Transverse colon (tissue), 4 donors: ENCODE results near the gene NABP2. TPM values are rescaled to one million over a fixed set of nuclear protein-coding genes. Genes with fewer than 3 reads are reported as not detected.

Experiments used
- DNase-seq: peaks from one replicate; pipeline ENCODE4 v3.0.0-alpha.2; 2019
- H3K27ac ChIP-seq, 4 donors: fragments of 200-600 bp; sonication (generic); 2 replicates each; pipeline ENCODE4 v1.5.1; 2016 to 2018; ENCODE audit warnings: inconsistent platforms in 4 of 4
- H3K27me3 ChIP-seq: fragments of 200-600 bp; sonication (generic); 2 replicates; pipeline ENCODE4 v1.5.1; 2017; ENCODE audit warnings: inconsistent platforms
- H3K36me3 ChIP-seq, 4 donors: fragments of 200-600 bp; sonication (generic); 2 replicates each; pipeline ENCODE4 v1.5.1; 2017 to 2019; ENCODE audit warnings: inconsistent platforms in 4 of 4
- H3K4me1 ChIP-seq, 4 donors: fragments of 200-600 bp; sonication (generic); 2 replicates each; pipeline ENCODE4 v1.5.1; 2017 to 2020; ENCODE audit warnings: inconsistent platforms in 4 of 4
- H3K4me3 ChIP-seq, 4 donors: fragments of 200-600 bp; sonication (generic); 1 replicate in 1 of 4; 2 replicates in 3 of 4; pipeline versions ENCODE4 v1.5.1 to v1.6.1; 2017 to 2019; ENCODE audit warnings: inconsistent platforms in 4 of 4
- H3K9me3 ChIP-seq, 2 donors: fragments of 200-600 bp; sonication (generic); 2 replicates each; pipeline ENCODE4 v1.5.1; 2017 to 2019; ENCODE audit warnings: inconsistent platforms in 2 of 2
- CTCF ChIP-seq, 5 experiments: fragments of 200-600 bp in 3 of 5; fragments of 450-650 bp in 2 of 5; sonication (generic) in 3 of 5; IDR thresholded peaks; 1 replicate in 2 of 5; 2 replicates in 3 of 5; pipeline ENCODE4 v1.5.1; 2016 to 2017; ENCODE audit warnings: antibody characterized with exemption in 5 of 5, inconsistent platforms in 3 of 5, mild to moderate bottlenecking in 2 of 5, moderate library complexity in 1 of 5
- EP300 ChIP-seq: sonication (generic); formaldehyde crosslinking; IDR thresholded peaks from one replicate; pipeline ENCODE4 v1.6.1; 2017; ENCODE audit warnings: antibody characterized with exemption, low read depth
- POLR2A ChIP-seq: fragments of 450-650 bp; IDR thresholded peaks from one replicate; pipeline ENCODE4 v1.6.1; 2016; ENCODE audit warnings: antibody characterized with exemption, mild to moderate bottlenecking, moderate library complexity
- POLR2AphosphoS5 ChIP-seq, 3 donors: sonication (generic); formaldehyde crosslinking; IDR thresholded peaks; one replicate each; pipeline ENCODE4 v1.6.1; 2016; ENCODE audit warnings: antibody characterized with exemption in 3 of 3
- WGBS, 2 donors: methylation state at CpG; one replicate each; pipeline ENCODE4 v1.1.5; 2018; ENCODE audit warnings: low coverage in 1 of 2; 5-methylcytosine and 5-hydroxymethylcytosine counted together
- in situ Hi-C, 4 donors: fragments of 200-750 bp; cut with MboI; loops; one replicate each; pipeline versions ENCODE4 v1.15.0 to v1.15.1; 2017; ENCODE audit warnings: low sequenced_read_pairs in 3 of 4, low pct_ligation_motif_present in 1 of 4, low pct_unique_long_range_greater_than_20kb in 1 of 4
- intact Hi-C: fragments of 100-400 bp; cut with DNase I; formaldehyde crosslinking; loops from one replicate; pipeline ENCODE4 v1.15.1; 2023; ENCODE audit warnings: low total_unique reads
- total RNA-seq, 4 donors: library from RNA; depleted of rRNA; stranded (reverse); fragments of >200 nt; gene quantifications; one replicate each; pipeline ENCODE4 v1.1.0, GENCODE V29; 2016

NABP2 gene
- total RNA-seq, 4 donors from 2014 or later, result 4.9 to 26.8 (median 15.5) TPM

DNA sequence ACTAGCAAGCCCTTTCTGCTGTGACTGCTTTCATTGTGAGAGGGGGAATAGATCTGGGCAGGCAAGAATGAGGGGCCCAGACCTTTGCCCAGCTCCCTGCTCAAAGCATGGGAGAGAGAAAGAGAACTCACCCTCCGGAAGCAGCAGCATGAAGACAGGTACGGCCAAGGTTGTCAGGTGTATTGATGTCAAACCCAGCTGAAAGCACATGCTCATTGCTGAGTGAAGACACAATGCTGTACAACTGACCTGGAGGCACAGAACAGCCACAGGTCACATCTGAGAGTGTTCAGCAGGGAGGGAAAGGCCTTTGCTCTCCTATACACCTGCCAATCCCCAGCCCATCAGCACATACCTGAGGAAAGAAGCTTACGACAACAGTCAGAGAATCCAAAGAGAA, 28.5 kb downstream of the NABP2 start:
- in situ Hi-C loops, result no loop called here
- WGBS, 2 donors, result 98% methylated on average over 3 of the region's 3 CpGs; no CpG with 5 or more reads in 1 of the 2 donors
- peaks cover 0 to 73% (median 41%) of the 10 kb centered on the region in 4 donors for H3K36me3 ChIP-seq

GRCh38 chr12:56253091-56253490, 28.9 kb downstream of the NABP2 start:
- Histone ChIP-seq H3K4me1 (peaks cover 11 to 16% (median 15%) of the 10 kb centered on the region in 4 donors), H3K36me3 (peaks cover 0 to 68% (median 38%) of the 10 kb centered on the region in 4 donors), H3K27me3 (no peaks in the 10 kb centered on the region), H3K9me3 (no peaks in the 10 kb centered on the region), H3K27ac (no peak overlapping the region), H3K4me3 (no peak overlapping the region)
- intact Hi-C loops (no loop called here), in situ Hi-C loops (no loop called here)
- DNase-seq, result no peak
- TF ChIP-seq EP300 (no peak), POLR2A (no peak), CTCF (IDR thresholded peaks at IDR 0.05) (no peak), POLR2AphosphoS5 (IDR thresholded peaks at IDR 0.05) (no peak)
- WGBS, 2 donors, result 96% methylated on average over 7 of the region's 11 CpGs; no CpG with 5 or more reads in 1 of the 2 donors

More for the DNA sequence above, 28.5 kb downstream of the NABP2 start:
- Histone ChIP-seq H3K27ac (no peak overlapping the region), H3K4me1 (peaks cover 11 to 15% (median 14%) of the 10 kb centered on the region in 4 donors), H3K4me3 (no peak overlapping the region), H3K9me3 (no peaks in the 10 kb centered on the region), H3K27me3 (no peaks in the 10 kb centered on the region)
- no peak for TF ChIP-seq EP300
- no peak for TF ChIP-seq POLR2AphosphoS5 (IDR thresholded peaks at IDR 0.05)
- no peak for TF ChIP-seq CTCF (IDR thresholded peaks at IDR 0.05)
- no peak for TF ChIP-seq POLR2A
- no peak for DNase-seq
- intact Hi-C loops, result no loop called here

DNA sequence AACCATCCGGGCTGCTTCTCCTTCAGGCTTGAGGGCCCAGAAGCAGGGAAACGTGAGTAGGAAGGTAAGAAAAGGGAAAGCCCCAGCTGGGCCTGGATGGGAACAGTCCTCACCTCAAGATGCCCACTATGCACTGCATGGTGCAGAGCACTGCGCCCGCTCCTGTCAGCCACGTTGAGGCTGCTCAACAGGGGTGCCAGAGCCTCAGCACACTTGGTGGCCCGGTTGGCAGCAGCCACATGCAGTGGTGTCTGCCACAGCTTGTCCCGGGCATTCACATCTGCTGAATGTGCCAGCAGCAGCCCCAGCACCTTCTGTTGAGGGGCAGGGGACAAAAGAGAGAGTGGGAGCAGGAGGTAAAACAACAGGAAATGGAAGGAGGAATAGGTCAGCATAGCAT, 31.5 kb downstream of the NABP2 start:
- no peak overlapping the region for H3K27ac ChIP-seq
- TF ChIP-seq CTCF (IDR thresholded peaks at IDR 0.05), result no peak
- DNase-seq, result no peak
- H3K27me3 ChIP-seq, result no peaks in the 10 kb centered on the region
- peaks cover 16 to 23% (median 22%) of the 10 kb centered on the region in 4 donors for H3K4me1 ChIP-seq
- peaks cover 0 to 43% (median 24%) of the 10 kb centered on the region in 4 donors for H3K36me3 ChIP-seq
- no peak overlapping the region for H3K4me3 ChIP-seq
- no peaks in the 10 kb centered on the region for H3K9me3 ChIP-seq
- intact Hi-C loops (no loop called here), in situ Hi-C loops (no loop called here)
- WGBS, 2 donors, result 84% methylated on average over 7 of the region's 7 CpGs; no CpG with 5 or more reads in 1 of the 2 donors

GRCh38 chr12:56256326-56256960, 32.3 kb downstream of the NABP2 start:
- Histone ChIP-seq H3K27me3 (no peaks in the 10 kb centered on the region), H3K4me3 (no peak overlapping the region), H3K9me3 (no peaks in the 10 kb centered on the region), H3K4me1 (peaks cover 16 to 23% (median 22%) of the 10 kb centered on the region in 4 donors), H3K36me3 (peaks cover 0 to 42% (median 21%) of the 10 kb centered on the region in 4 donors), H3K27ac (no peak overlapping the region)
- TF ChIP-seq POLR2A (no peak), CTCF (IDR thresholded peaks at IDR 0.05) (no peak)
- in situ Hi-C loops, result no loop called here
- WGBS, 2 donors, result 41 to 57% methylated on average over 3 to 4 of the region's 4 CpGs
- no peak for DNase-seq
- intact Hi-C loops, result no loop called here
